Effector CD4-positive, alpha-beta T cell (primary cell): ENCODE results near the gene PTK7. TPM values are rescaled to one million over a fixed set of nuclear protein-coding genes. Genes with fewer than 3 reads are reported as not detected.
A peak's percentile ranks its signal among the peaks of the same experiment; 100 is the strongest.
"Not testable (repeated sequence)": the region's sequence is repeated elsewhere in the genome, so short reads cannot be mapped to it uniquely, and the experiment has no call there.

Experiments used
- DNase-seq: peaks from one replicate; pipeline ENCODE4 v3.0.0-alpha.2; 2020
- total RNA-seq: gene quantifications from one replicate; lab custom pipeline; 2026; lab: John Stamatoyannopoulos, UW

Gene PTK7
- not detected for total RNA-seq

DNA sequence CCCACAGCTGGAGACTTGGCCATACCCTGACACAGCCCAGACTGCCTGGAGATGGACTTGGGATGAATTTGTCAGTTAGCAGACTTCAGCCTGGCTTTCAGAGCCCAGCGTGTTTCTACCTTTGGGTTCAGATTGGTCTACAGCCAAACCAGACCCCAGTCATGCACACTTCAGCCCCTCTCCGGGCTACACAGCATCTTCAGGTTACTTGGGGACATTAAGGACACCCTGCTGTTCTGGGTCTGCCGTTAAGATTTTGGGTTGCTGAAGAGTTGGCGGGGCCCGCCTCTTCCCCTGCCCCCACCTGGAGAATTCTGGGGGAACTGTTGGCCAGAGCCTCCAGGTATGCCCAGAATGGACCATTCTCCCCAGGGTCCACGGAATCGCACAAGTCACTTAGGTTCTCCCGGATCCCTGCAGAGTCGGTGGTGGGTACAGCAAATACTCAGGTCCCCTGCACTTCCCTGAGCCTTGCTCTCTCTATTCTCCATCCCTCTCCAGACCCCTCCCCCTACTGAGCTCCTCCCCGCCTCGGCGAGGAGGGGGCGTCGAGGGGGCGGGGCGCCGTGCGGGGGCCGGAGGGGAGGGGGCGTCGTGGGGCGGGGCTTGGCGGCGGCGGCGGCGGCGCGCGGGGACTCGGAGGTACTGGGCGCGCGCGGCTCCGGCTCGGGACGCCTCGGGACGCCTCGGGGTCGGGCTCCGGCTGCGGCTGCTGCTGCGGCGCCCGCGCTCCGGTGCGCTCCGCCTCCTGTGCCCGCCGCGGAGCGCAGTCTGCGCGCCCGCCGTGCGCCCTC is at the start of gene PTK7:
Gene PTK7 (plus strand): TSS at position 645 of the 794 bp plus-strand sequence. CDS start 175 bp downstream, outside the sequence.
- DNase-seq = no peak

- DNase-seq = no peak
Measured at GRCh38 chr6:43026365-43026764, 49.7 kb upstream of the PTK7 start.

DNA sequence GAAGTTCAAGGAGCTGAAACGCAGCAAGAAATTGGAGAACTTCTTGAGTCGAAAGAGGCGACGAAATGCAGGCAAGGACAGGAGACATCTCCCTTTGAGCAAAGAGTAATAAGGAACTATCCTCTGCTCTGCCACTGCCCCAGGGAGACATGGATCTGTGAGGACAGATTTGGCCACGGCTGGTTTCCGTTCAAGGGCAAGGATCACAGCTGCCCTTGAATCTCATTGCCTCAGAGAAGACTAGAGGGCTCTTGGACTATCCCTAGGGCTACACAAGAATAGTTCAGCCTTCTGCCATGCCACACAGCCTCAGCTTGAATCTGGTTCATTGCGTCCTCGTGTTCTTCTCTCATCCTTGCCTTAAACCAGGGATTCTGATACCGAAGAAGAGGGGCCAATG is 47.0 kb upstream of the PTK7 start:
- DNase-seq = no peak

- DNase-seq = no peak
Measured at GRCh38 chr6:43032326-43032725, 43.8 kb upstream of the PTK7 start.

DNA sequence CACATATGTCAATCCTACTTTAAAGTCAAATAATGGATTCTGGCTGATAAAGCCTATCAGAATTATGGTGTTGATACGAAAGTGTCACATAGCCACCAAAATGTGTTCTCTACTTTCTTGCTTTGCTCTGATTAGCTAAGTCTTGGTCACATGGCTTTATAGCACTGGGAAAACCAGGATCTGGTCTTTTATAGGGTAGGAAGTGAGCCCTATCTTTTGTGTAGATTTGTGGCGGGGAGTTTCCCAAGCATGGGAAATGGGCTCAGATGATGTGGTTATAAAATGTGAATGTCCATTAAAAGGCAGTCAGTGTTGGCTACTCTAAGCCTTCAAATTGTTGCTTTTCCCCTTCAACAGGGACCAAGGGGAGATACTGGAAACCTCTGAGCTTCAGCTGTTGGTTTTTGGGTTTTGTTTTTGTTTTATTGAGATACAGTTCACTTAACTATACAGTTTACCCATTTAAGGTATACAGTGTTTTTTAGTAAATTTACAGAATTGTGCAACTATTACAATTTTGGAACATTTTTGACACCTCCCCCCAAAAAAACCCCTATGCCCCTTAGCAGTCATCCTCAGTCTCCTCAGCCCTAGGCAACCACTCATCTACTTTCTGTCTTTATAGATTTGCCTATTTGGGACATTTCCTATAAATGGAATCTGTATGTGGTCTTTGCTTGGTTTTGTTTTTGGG is 42.5 kb upstream of the PTK7 start:
- no peak for DNase-seq

DNA sequence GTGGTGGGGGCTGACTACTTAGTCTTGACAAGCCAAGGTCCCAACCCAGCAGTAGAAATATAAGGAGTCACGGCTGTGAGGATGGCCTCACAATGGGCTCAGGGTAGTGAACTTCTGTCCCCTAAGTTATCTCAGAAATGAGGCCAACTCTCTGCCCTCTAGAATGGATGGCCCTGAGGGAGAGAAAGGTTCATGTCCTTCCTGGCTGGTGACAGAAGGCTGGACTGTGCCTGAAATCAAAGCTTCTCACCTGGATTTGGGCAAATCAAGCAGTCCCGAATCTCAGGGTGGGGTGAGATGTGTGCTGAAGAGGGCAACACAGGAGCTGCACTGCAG is 42.0 kb upstream of the PTK7 start:
- DNase-seq = no peak

- no peak for DNase-seq
Measured at GRCh38 chr6:43035495-43036194, 40.5 kb upstream of the PTK7 start.

DNA sequence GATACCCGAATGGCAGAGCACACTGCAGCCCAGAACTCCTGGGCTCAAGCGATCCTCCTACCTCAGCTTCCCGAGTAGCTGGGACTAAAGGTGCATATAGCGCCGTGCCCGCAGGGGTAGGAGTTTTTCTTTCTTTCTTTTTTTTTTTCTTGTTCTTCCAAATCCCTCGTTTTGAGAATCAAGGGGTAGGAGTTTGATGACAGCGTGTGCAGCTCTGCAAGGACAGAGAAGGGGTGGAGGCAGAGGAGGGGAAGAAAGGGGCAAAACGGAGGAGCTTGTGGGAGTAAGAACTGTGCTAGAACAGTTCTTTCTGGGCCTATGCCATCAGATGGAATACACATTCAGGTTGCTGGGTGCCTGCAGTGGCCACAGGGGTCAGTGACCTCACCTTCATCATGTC is 39.4 kb upstream of the PTK7 start:
- no peak for DNase-seq

DNA sequence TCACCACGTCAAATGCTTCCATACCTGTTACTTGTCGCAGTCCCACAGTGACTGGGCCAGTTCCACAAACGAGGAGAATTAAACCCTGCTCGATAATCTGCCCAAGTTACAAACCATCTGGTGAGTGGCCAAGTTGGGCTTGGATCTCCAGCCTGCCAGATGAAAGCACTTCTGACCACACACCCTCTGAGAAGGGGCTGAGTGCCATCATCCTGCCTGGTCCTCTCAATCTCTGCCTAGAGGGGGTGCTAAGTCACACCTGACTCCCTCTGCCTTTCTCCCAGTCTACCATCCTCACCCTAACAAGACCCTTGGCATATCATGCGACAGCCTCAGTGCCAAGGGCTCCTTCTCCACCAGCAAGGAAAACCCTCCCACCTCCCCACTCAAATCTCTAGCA is 38.9 kb upstream of the PTK7 start:
- DNase-seq = no peak

DNA sequence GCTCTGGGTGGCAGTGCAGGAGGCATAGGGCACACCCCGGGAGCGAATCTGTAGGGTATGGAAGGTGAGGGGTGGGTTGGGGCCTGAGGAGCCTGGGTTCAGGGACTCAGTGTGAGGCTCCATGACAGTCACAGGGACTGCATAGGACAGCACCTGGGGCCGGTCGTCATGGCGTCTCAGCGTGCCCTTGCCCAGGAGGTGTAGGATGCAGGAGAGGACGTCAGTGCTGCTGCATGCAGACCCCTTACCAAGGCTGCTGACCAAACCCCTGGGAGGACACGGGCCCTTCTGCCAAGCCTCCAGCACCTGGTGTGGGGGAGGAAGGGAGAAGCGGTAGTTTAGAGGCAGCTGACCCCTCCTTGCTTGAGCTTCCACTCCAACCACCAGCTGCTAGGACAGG is 38.4 kb upstream of the PTK7 start:
- no peak for DNase-seq

GRCh38 chr6:43038727-43039126 is 37.4 kb upstream of the PTK7 start:
- DNase-seq = no peak

GRCh38 chr6:43040542-43041257 is 35.4 kb upstream of the PTK7 start:
- DNase-seq = no peak

DNA sequence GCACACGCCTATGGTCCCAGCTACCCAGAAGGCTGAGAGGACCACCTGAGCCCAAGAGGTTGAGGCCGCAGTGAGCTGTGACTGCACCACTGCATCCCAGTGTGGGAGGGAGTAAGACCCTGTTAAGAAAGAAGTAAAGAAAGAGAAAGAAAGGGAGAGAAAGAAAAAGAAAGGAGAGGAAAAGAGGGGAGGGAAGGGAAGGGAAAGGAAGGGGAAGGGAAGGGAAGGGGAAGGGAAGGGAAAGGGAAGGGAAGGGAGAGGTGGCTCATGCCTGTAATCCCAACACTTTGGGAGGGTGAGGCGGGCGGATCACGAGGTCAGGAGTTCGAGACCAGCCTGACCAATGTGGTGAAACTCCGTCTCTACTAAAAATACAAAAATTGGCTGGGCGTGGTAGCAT is 34.6 kb upstream of the PTK7 start:
- DNase-seq = not testable (repeated sequence)

GRCh38 chr6:43043310-43043709 is 32.8 kb upstream of the PTK7 start:
- DNase-seq = no peak

GRCh38 chr6:43045371-43045930 is 30.7 kb upstream of the PTK7 start:
- DNase-seq = no peak

- no peak for DNase-seq
Measured at GRCh38 chr6:43047998-43048397, 28.1 kb upstream of the PTK7 start.

DNA sequence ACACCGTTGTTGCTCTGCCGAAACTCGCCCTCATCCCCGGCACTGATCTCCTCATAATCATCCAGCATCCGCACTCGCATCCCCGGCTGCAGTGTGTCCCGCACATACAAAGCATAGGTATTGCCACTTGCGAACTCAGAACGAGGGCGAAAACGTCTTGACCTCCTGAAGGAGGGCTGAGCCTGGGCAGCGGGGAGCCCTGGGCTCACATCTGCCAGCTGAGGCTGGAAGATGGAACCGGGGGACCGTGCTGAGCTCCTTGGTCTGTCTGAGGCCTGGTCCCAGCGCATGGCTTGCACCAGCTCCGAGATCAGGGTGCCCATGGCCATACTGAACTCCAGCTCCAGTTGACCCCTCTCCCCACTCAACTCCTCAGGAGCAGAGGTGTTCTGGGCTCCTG is 25.1 kb upstream of the PTK7 start:
- no peak for DNase-seq

- DNase-seq = no peak
Measured at GRCh38 chr6:43052225-43052841, 23.8 kb upstream of the PTK7 start.

DNA sequence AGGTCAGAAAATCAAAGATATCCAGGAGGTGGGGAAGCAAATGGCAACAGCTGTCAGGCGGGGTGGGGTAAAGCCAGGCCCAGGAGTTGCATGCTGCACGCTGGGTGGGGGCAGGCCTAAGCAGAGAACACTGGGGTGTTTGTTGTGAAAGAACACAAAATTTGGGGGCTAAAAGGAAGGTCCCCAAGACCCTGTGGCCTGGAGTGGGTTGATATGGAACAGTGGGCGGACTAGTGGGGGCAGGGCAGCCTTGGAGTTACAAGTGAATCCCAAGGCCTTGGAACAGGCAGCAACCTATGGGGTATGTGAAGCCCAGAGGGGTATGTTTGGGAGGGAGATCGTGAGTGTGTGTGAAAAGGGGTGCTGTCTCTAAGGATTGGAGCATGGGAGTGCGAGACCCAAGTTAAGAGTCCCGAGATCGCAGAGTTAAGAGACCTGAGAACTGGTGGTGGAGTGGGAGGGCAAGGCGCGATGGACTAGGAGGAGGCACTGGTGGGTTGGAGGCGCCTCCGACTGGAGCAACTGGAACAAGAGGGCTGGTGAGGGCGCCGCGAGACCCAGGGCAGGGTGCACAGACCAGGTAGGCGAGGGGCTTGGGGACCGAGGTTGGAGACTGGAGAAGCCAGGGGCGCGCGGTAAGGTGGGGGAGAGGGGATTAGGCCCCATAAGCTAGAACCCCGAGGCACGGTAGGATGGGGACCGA is 23.1 kb upstream of the PTK7 start:
- DNase-seq = no peak

DNA sequence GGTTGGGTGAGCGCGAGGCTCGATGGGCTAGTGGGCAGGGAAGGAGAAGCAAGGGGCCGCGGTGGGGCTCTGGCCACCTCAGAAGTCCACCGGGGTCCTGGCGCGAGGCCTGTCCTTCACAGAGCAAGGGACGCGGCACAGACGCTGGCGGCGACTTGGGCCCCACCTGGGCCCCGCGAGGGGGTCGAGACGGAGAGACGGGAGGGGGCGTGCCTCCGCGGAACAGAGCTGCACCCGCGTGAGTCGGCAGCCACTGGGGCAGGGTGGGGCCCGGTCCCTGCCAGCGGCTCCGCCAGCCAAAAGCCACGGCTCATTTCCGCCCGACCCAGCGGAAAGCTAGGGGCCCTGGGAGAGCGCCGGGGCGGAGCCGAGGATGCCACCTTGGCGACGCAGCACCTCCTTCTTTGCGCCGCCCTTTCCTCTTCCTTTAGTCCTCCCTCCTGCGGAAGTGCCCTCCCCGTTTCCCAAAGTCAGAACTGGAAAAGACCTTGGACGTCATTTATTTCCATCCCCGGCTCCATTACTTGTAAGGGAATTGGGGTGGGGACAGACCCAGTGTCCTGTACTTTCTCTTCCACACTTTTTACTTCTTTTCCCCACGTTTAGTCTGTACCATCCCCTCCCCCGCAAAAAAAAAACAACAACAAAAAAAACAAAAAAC is 22.4 kb upstream of the PTK7 start, which contains the start of gene CUL7:
Gene CUL7 (minus strand): TSS at position 307 of the 661 bp plus-strand sequence. CDS start 1,063 bp downstream, outside the sequence.
- peak; percentile 87 for DNase-seq
